H1 (cell line): Measurements from ENCODE around the gene SV2B. TPM values are rescaled to one million over a fixed set of nuclear protein-coding genes. Genes with fewer than 3 reads are reported as not detected.

ENCODE experiments used
- CTCF ChIA-PET: fragments of 300-600 bp; sonication (Branson Sonifier 250); formaldehyde crosslinking; loops from one replicate; lab custom pipeline; 2021; ENCODE audit not compliant: partially characterized antibody; lab: Charles Lee
- POLR2A ChIA-PET: fragments of 300-600 bp; sonication (Branson Sonifier 250); formaldehyde crosslinking; loops from one replicate; lab custom pipeline; 2021; ENCODE audit warnings: inconsistent platforms; ENCODE audit not compliant: partially characterized antibody; lab: Charles Lee
- DNase-seq, 2 experiments: peaks; one replicate each; pipeline versions ENCODE4 v3.0.0 to v3.0.0-alpha.2; 2010 to 2022; ENCODE audit warnings: low spot score in 2 of 2, low read depth in 1 of 2, mixed read lengths in 1 of 2
- FAIRE-seq: peaks from 2 replicates; lab custom pipeline; 2011; peaks lifted over from hg19 to GRCh38; lab: Jason Lieb, UNC
- H2AFZ ChIP-seq: 2 replicates; pipeline ENCODE4 v1.8.1; 2012; ENCODE audit warnings: low read length, inconsistent platforms
- H2AK5ac ChIP-seq: 2 replicates; pipeline ENCODE4 v1.6.1; 2013; ENCODE audit warnings: low read depth, low read length
- H2BK120ac ChIP-seq: replicated peaks from 2 replicates; pipeline ENCODE3; 2013; ENCODE audit warnings: low read depth, low read length, inconsistent platforms
- H2BK12ac ChIP-seq: 2 replicates; pipeline ENCODE4 v1.6.1; 2013; ENCODE audit warnings: low read depth, low read length
- H2BK15ac ChIP-seq: 2 replicates; pipeline ENCODE4 v1.6.1; 2013; ENCODE audit warnings: low read length
- H2BK20ac ChIP-seq: 2 replicates; pipeline ENCODE4 v1.6.1; 2013; ENCODE audit warnings: low read length
- H2BK5ac ChIP-seq: 2 replicates; pipeline ENCODE4 v1.6.1; 2013; ENCODE audit warnings: low read depth, low read length
- H3K14ac ChIP-seq: 2 replicates; pipeline ENCODE4 v1.6.1; 2013; ENCODE audit warnings: inconsistent platforms; ENCODE audit not compliant: insufficient read length
- H3K18ac ChIP-seq: 2 replicates; pipeline ENCODE4 v1.6.1; 2013; ENCODE audit warnings: low read length; ENCODE audit errors: extremely low read depth
- H3K23ac ChIP-seq: 2 replicates; pipeline ENCODE4 v1.6.1; 2013; ENCODE audit warnings: inconsistent platforms; ENCODE audit not compliant: insufficient read length
- H3K23me2 ChIP-seq: 2 replicates; pipeline ENCODE4 v1.6.1; 2013; ENCODE audit warnings: low read depth, low read length
- H3K27ac ChIP-seq: 2 replicates; pipeline ENCODE4 v1.6.1; 2011; ENCODE audit warnings: low read depth, low read length, inconsistent platforms
- H3K27me3 ChIP-seq, 4 experiments: replicated peaks in 1 of 4; 1 replicate in 1 of 4; 2 replicates in 3 of 4; pipeline versions ENCODE4 v1.6.1 to v1.8.1; 2011 to 2013; ENCODE audit warnings: low read length in 3 of 4, mild to moderate bottlenecking in 3 of 4, inconsistent platforms in 2 of 4, mixed read lengths in 2 of 4, moderate library complexity in 1 of 4; ENCODE audit not compliant: control insufficient read depth in 3 of 4, insufficient read depth in 3 of 4; ENCODE audit errors: extremely low read depth in 1 of 4
- H3K36me3 ChIP-seq, 4 experiments: 2 replicates each; pipeline versions ENCODE4 v1.6.1 to v1.8.1; 2011 to 2013; ENCODE audit warnings: mild to moderate bottlenecking in 4 of 4, low read length in 3 of 4, moderate library complexity in 2 of 4, control low read depth in 1 of 4, inconsistent platforms in 1 of 4; ENCODE audit not compliant: insufficient read depth in 4 of 4, control insufficient read depth in 2 of 4
- H3K4ac ChIP-seq: replicated peaks from 2 replicates; pipeline ENCODE3; 2013; ENCODE audit warnings: low read length, low read depth, mixed read lengths, inconsistent platforms; ENCODE audit not compliant: insufficient read length
- H3K4me1 ChIP-seq, 4 experiments: replicated peaks in 1 of 4; 1 replicate in 1 of 4; 2 replicates in 3 of 4; pipeline versions ENCODE4 v1.6.1 to v1.8.1; 2011 to 2013; ENCODE audit warnings: low read length in 3 of 4, inconsistent platforms in 2 of 4, mixed read lengths in 1 of 4; ENCODE audit not compliant: insufficient read depth in 4 of 4, control insufficient read depth in 3 of 4
- H3K4me2 ChIP-seq, 2 experiments: 2 replicates each; pipeline versions ENCODE4 v1.6.1 to v1.8.1; 2011 to 2013; ENCODE audit warnings: low read depth in 2 of 2, low read length in 2 of 2, control low read depth in 1 of 2, inconsistent platforms in 1 of 2, mild to moderate bottlenecking in 1 of 2; ENCODE audit not compliant: insufficient read depth in 1 of 2
- H3K4me3 ChIP-seq, 4 experiments: fragments of 200-600, 300-600 bp in 1 of 4; sonication (generic), shearing (Covaris generic), sonication (Bioruptor Twin) in 1 of 4; 2 replicates each; pipeline versions ENCODE4 v1.5.1 to v1.8.1; 2011 to 2016; ENCODE audit warnings: low read length in 4 of 4, low read depth in 3 of 4, control low read depth in 2 of 4, inconsistent platforms in 2 of 4, mild to moderate bottlenecking in 2 of 4, mixed read lengths in 1 of 4, moderate library complexity in 1 of 4; ENCODE audit not compliant: insufficient read depth in 2 of 4; ENCODE audit errors: extremely low read depth in 1 of 4
- H3K56ac ChIP-seq: replicated peaks from 2 replicates; pipeline ENCODE3; 2013; ENCODE audit warnings: low read depth, mild to moderate bottlenecking, mixed read lengths, low read length, inconsistent platforms; ENCODE audit not compliant: insufficient read length
- H3K79me1 ChIP-seq: 2 replicates; pipeline ENCODE4 v1.6.1; 2013; ENCODE audit warnings: low read depth, low read length, control low read depth
- H3K79me2 ChIP-seq, 2 experiments: 2 replicates each; pipeline versions ENCODE4 v1.6.1 to v1.8.1; 2012 to 2013; ENCODE audit warnings: low read length in 2 of 2, mild to moderate bottlenecking in 2 of 2, inconsistent platforms in 1 of 2; ENCODE audit not compliant: insufficient read depth in 2 of 2, control insufficient read depth in 1 of 2
- H3K9ac ChIP-seq, 4 experiments: replicated peaks in 1 of 4; 1 replicate in 1 of 4; 2 replicates in 3 of 4; pipeline versions ENCODE4 v1.6.1 to v1.8.1; 2011 to 2013; ENCODE audit warnings: low read depth in 3 of 4, low read length in 3 of 4, control low read depth in 2 of 4, mild to moderate bottlenecking in 2 of 4, moderate library complexity in 2 of 4, inconsistent platforms in 1 of 4; ENCODE audit errors: extremely low read depth in 1 of 4
- H3K9me3 ChIP-seq, 2 experiments: 2 replicates each; pipeline versions ENCODE4 v1.6.1 to v1.8.1; 2012 to 2013; ENCODE audit warnings: mild to moderate bottlenecking in 2 of 2, moderate library complexity in 2 of 2, control low read depth in 1 of 2, inconsistent platforms in 1 of 2, low read depth in 1 of 2, low read length in 1 of 2, mixed read lengths in 1 of 2; ENCODE audit not compliant: insufficient read depth in 2 of 2
- H4K20me1 ChIP-seq, 2 experiments: replicated peaks in 1 of 2; 2 replicates each; pipeline versions ENCODE3 to v1.8.1; 2011 to 2013; ENCODE audit warnings: inconsistent platforms in 2 of 2, low read length in 2 of 2, mild to moderate bottlenecking in 1 of 2; ENCODE audit not compliant: insufficient read depth in 2 of 2, control insufficient read depth in 1 of 2
- H4K5ac ChIP-seq: 2 replicates; pipeline ENCODE4 v1.6.1; 2013; ENCODE audit warnings: low read length, low read depth, mixed read lengths, inconsistent platforms; ENCODE audit not compliant: insufficient read length
- H4K8ac ChIP-seq: 2 replicates; pipeline ENCODE4 v1.8.0; 2013; ENCODE audit warnings: mild to moderate bottlenecking, moderate library complexity, low read length, inconsistent platforms; ENCODE audit not compliant: insufficient read depth; ENCODE audit errors: extremely low read depth
- H4K91ac ChIP-seq: replicated peaks from 2 replicates; pipeline ENCODE3; 2013; ENCODE audit warnings: low read length, mixed read lengths, inconsistent platforms; ENCODE audit not compliant: insufficient read length
- BACH1 ChIP-seq: IDR thresholded peaks from 2 replicates; pipeline ENCODE4 v1.6.1; 2012; ENCODE audit warnings: low read length, improper control_type of control experiment
- CBX8 ChIP-seq: fragments of 300-800, 300-1000 bp; sonication (generic); IDR thresholded peaks from 2 replicates; pipeline ENCODE4 v1.7.1; 2016; ENCODE audit warnings: low read depth, low read length, borderline replicate concordance
- CEBPB ChIP-seq: IDR thresholded peaks from 2 replicates; pipeline ENCODE4 v1.6.1; 2012; ENCODE audit warnings: low read depth, low read length
- CTBP2 ChIP-seq: IDR thresholded peaks from 2 replicates; pipeline ENCODE4 v1.7.0; 2011; ENCODE audit warnings: borderline replicate concordance, mild to moderate bottlenecking, moderate library complexity, mixed read lengths, low read length; ENCODE audit not compliant: insufficient read depth, insufficient read length
- CTCF ChIP-seq, 3 experiments: IDR thresholded peaks; 1 replicate in 2 of 3; 2 replicates in 1 of 3; pipeline versions ENCODE4 v1.5.1 to v1.6.1; 2011; ENCODE audit warnings: low read length in 3 of 3, mild to moderate bottlenecking in 3 of 3, inconsistent platforms in 2 of 3, low read depth in 1 of 3, moderate library complexity in 1 of 3; ENCODE audit not compliant: insufficient read depth in 1 of 3; ENCODE audit errors: control extremely low read depth in 1 of 3
- FOSL1 ChIP-seq: IDR thresholded peaks from 2 replicates; pipeline ENCODE4 v1.6.1; 2011; ENCODE audit warnings: mild to moderate bottlenecking, low read depth, low read length, moderate library complexity; ENCODE audit not compliant: insufficient read depth
- POLR2AphosphoS5 ChIP-seq: IDR thresholded peaks from 2 replicates; pipeline ENCODE4 v1.6.1; 2011; ENCODE audit warnings: low read depth, low read length
- RAD21 ChIP-seq, 2 experiments: IDR thresholded peaks in 1 of 2; conservative IDR thresholded peaks in 1 of 2; 2 replicates each; pipeline ENCODE4 v1.6.1; 2011; ENCODE audit warnings: low read depth in 2 of 2, low read length in 2 of 2, improper control_type of control experiment in 1 of 2, inconsistent platforms in 1 of 2, mild to moderate bottlenecking in 1 of 2, moderate library complexity in 1 of 2
- RFX5 ChIP-seq: IDR thresholded peaks from 2 replicates; pipeline ENCODE4 v1.6.1; 2011; ENCODE audit warnings: low read depth, low read length, improper control_type of control experiment, borderline replicate concordance
- WGBS, 2 experiments: shearing (Covaris generic) in 1 of 2; methylation state at CpG; one replicate each; pipeline versions ENCODE4 v1.1.6 to v1.1.7; 2013 to 2015; ENCODE audit warnings: low lambda C conversion rate in 2 of 2, mixed read lengths in 2 of 2, inconsistent platforms in 1 of 2, low coverage in 1 of 2, missing lambda C conversion rate in 1 of 2; ENCODE audit not compliant: insufficient replicate concordance in 2 of 2, insufficient coverage in 1 of 2, insufficient read length in 1 of 2; ENCODE audit errors: extremely low coverage in 1 of 2, missing lambda C conversion rate in 1 of 2; 5-methylcytosine and 5-hydroxymethylcytosine counted together
- polyA plus RNA-seq, 7 experiments: library from polyadenylated mRNA; depleted of rRNA in 3 of 7; stranded (reverse) in 5 of 7; unstranded in 2 of 7; fragments of >200 nt in 5 of 7; fragments of 200-250 nt in 2 of 7; gene quantifications; 1 replicate in 5 of 7; 2 replicates in 1 of 7; 4 replicates in 1 of 7; pipeline versions ENCODE4 v1.2.1 to v1.2.3, GENCODE V29; 2011 to 2013; ENCODE audit warnings: missing spikeins in 2 of 7, mixed read lengths in 2 of 7
- total RNA-seq: library from RNA; stranded (reverse); fragmentation: NEBNext Ultra II Directional; extraction: Animal tissue kit (Norgen Biotek cat#: 25700); gene quantifications from 2 replicates; pipeline ENCODE4 v1.2.1, GENCODE V29; 2021

The SV2B gene
- total and polyA plus RNA-seq, 2 of the 8 experiments (the other 6 are each of a cell fraction or from before 2014, with no cell fraction given) = 0.09 to 0.20 TPM

- H2BK12ac ChIP-seq = no peak overlapping the region
- no peak overlapping the region for H2BK5ac ChIP-seq
- no peak overlapping the region for H2AK5ac ChIP-seq
- no peaks in the 10 kb centered on the region for H3K23me2 ChIP-seq
- H2BK20ac ChIP-seq = no peak overlapping the region
- no peaks in the 10 kb centered on the region for H3K36me3 ChIP-seq
- H2BK120ac ChIP-seq = no peak overlapping the region
- CTCF ChIA-PET = interaction anchor here (0.6 to 5.0 kb wide), 11 partner anchors 12 to 826 kb away, joined by 3 to 47 read pairs (median 3); partner anchors contain the start of gene SV2B
- no peak overlapping the region for H3K56ac ChIP-seq
- H4K5ac ChIP-seq = no peak overlapping the region
- H4K20me1 ChIP-seq = no peaks in the 10 kb centered on the region
- no peak overlapping the region for H3K27ac ChIP-seq
- FAIRE-seq (peak; percentile 32), DNase-seq (no peak)
- no peak overlapping the region for H3K23ac ChIP-seq
- H3K79me1 ChIP-seq = no peaks in the 10 kb centered on the region
- H3K4me2 ChIP-seq = no peak overlapping the region
- H2BK15ac ChIP-seq = no peak overlapping the region
- H4K91ac ChIP-seq = no peak overlapping the region
- no peak overlapping the region for H3K18ac ChIP-seq
- H2AFZ ChIP-seq = no peak overlapping the region
- no peaks in the 10 kb centered on the region; a peak in 1 of 7 replicates for H3K27me3 ChIP-seq
- no peak overlapping the region for H3K9ac ChIP-seq
- no peaks in the 10 kb centered on the region for H3K79me2 ChIP-seq
- TF ChIP-seq RAD21 (IDR thresholded peaks at IDR 0.05 in 1 of 2, conservative IDR thresholded peaks at IDR 0.05 in 1 of 2; ENCODE audit: low read depth in 2 of 2, low read length in 2 of 2) (peak; percentile 32 to 42; a peak in 2 of 4 replicates), CTCF (IDR thresholded peaks at IDR 0.05; ENCODE audit: control extremely low read depth in 1 of 3, insufficient read depth in 1 of 3, low read depth in 1 of 3, low read length in 3 of 3) (peak; percentile 38 to 48 (median 45)), CEBPB (no peak), RFX5 (no peak), BACH1 (no peak), FOSL1 (no peak), POLR2AphosphoS5 (no peak), CTBP2 (no peak), CBX8 (no peak)
- H3K9me3 ChIP-seq = peaks cover 4 to 9% of the 10 kb centered on the region in 2 experiments; a peak in 3 of 4 replicates
- POLR2A ChIA-PET = no interaction called here
- H3K14ac ChIP-seq = no peak overlapping the region
- no peaks in the 10 kb centered on the region for H3K4me1 ChIP-seq
- H3K4me3 ChIP-seq = no peak overlapping the region
- 81% methylated on average over 3 of the region's 3 CpGs; no CpG with 5 or more reads in 1 of the 2 experiments for WGBS, 2 experiments
- H3K4ac ChIP-seq = no peak overlapping the region
- no peak overlapping the region for H4K8ac ChIP-seq
Observed at GRCh38 chr15:91068966-91069365, 31.1 kb upstream of the SV2B start.
